Medulla oblongata (tissue), 1 donor: Measurements from ENCODE around the gene PKP3.
"Not testable (repeated sequence)": the region's sequence is repeated elsewhere in the genome, so short reads cannot be mapped to it uniquely, and the experiment has no call there.

Source experiments
- DNase-seq: peaks from one replicate; pipeline ENCODE4 v3.0.0-alpha.2; 2015; ENCODE audit errors: extremely low spot score

The PKP3 gene

GRCh38 chr11:425301-425700 is 31.3 kb downstream of the PKP3 start:
- DNase-seq, result no peak

GRCh38 chr11:426851-427250 is 32.8 kb downstream of the PKP3 start:
- no peak for DNase-seq

- no peak for DNase-seq
Measured at GRCh38 chr11:428295-428694, 34.3 kb downstream of the PKP3 start.

GRCh38 chr11:429391-429790 is 35.4 kb downstream of the PKP3 start:
- DNase-seq, result no peak

- DNase-seq, result no peak
Measured at GRCh38 chr11:429931-430456, 36.0 kb downstream of the PKP3 start.

GRCh38 chr11:431921-432320 is 37.9 kb downstream of the PKP3 start:
- no peak for DNase-seq

- no peak for DNase-seq
Measured at GRCh38 chr11:432501-433100, 38.6 kb downstream of the PKP3 start.

- no peak for DNase-seq
Measured at GRCh38 chr11:433111-433510, 39.1 kb downstream of the PKP3 start.

GRCh38 chr11:433641-434040 is 39.6 kb downstream of the PKP3 start:
- no peak for DNase-seq

GRCh38 chr11:434496-434895 is 40.5 kb downstream of the PKP3 start:
- DNase-seq, result no peak

- not testable (repeated sequence) for DNase-seq
Measured at GRCh38 chr11:434999-435740, 41.2 kb downstream of the PKP3 start.

- DNase-seq, result no peak
Measured at GRCh38 chr11:437228-437870, 43.3 kb downstream of the PKP3 start.

GRCh38 chr11:438101-438844 is 44.3 kb downstream of the PKP3 start:
- no peak for DNase-seq

- DNase-seq, result no peak
Measured at GRCh38 chr11:439315-440064, 45.5 kb downstream of the PKP3 start.

- DNase-seq, result no peak
Measured at GRCh38 chr11:440065-441042, 46.3 kb downstream of the PKP3 start.

GRCh38 chr11:441043-441417 is 47.0 kb downstream of the PKP3 start:
- DNase-seq, result no peak

- DNase-seq, result no peak
Measured at GRCh38 chr11:441418-442274, 47.6 kb downstream of the PKP3 start, which contains the start of gene ANO9. Gene ANO9, minus strand, starts transcription at chr11:442011. Its CDS starts 85 bp downstream, at chr11:441926.

- DNase-seq, result no peak
Measured at GRCh38 chr11:442611-443081, 48.6 kb downstream of the PKP3 start.
